Progenitor cell of endocrine pancreas (in vitro differentiated cells): Measurements from ENCODE around the gene C11orf98. TPM values are rescaled to one million over a fixed set of nuclear protein-coding genes. Genes with fewer than 3 reads are reported as not detected.
"Not testable (repeated sequence)": the region's sequence is repeated elsewhere in the genome, so short reads cannot be mapped to it uniquely, and the experiment has no call there.

Experiments used
- DNase-seq: peaks from one replicate; pipeline ENCODE4 v3.0.0; 2021; ENCODE audit warnings: low spot score; ENCODE audit not compliant: unreplicated experiment
- H3K27ac Mint-ChIP-seq: 2 replicates; pipeline ENCODE4 v1.8.0; 2021; ENCODE audit warnings: mild to moderate bottlenecking, moderate library complexity, mixed read lengths
- H3K27me3 Mint-ChIP-seq: 2 replicates; pipeline ENCODE4 v1.8.0; 2021; ENCODE audit warnings: mixed read lengths
- H3K36me3 Mint-ChIP-seq: 2 replicates; pipeline ENCODE4 v1.8.0; 2022; ENCODE audit warnings: mixed read lengths; ENCODE audit not compliant: insufficient read depth
- H3K4me1 Mint-ChIP-seq: 2 replicates; pipeline ENCODE4 v1.8.0; 2021; ENCODE audit warnings: low read depth, mixed read lengths
- H3K4me3 Mint-ChIP-seq: 2 replicates; pipeline ENCODE4 v1.8.0; 2021; ENCODE audit warnings: low read depth, mild to moderate bottlenecking, moderate library complexity, mixed read lengths
- H3K9me3 Mint-ChIP-seq: 2 replicates; pipeline ENCODE4 v1.8.0; 2021; ENCODE audit warnings: low read depth, mixed read lengths
- total RNA-seq: library from RNA; stranded (reverse); gene quantifications from 2 replicates; pipeline ENCODE4 v1.2.1, GENCODE V29; 2021
- TF ChIP-seq, protein P1 (sequence below): fragments of 200-600 bp; sonication (generic); IDR thresholded peaks from one replicate; pipeline ENCODE4 v1.5.0; 2021; ENCODE audit warnings: antibody characterized with exemption, mild to moderate bottlenecking; ENCODE audit not compliant: unreplicated experiment

Gene C11orf98
- total RNA-seq, 1 donor from 2014 or later = 71.7 TPM

DNA sequence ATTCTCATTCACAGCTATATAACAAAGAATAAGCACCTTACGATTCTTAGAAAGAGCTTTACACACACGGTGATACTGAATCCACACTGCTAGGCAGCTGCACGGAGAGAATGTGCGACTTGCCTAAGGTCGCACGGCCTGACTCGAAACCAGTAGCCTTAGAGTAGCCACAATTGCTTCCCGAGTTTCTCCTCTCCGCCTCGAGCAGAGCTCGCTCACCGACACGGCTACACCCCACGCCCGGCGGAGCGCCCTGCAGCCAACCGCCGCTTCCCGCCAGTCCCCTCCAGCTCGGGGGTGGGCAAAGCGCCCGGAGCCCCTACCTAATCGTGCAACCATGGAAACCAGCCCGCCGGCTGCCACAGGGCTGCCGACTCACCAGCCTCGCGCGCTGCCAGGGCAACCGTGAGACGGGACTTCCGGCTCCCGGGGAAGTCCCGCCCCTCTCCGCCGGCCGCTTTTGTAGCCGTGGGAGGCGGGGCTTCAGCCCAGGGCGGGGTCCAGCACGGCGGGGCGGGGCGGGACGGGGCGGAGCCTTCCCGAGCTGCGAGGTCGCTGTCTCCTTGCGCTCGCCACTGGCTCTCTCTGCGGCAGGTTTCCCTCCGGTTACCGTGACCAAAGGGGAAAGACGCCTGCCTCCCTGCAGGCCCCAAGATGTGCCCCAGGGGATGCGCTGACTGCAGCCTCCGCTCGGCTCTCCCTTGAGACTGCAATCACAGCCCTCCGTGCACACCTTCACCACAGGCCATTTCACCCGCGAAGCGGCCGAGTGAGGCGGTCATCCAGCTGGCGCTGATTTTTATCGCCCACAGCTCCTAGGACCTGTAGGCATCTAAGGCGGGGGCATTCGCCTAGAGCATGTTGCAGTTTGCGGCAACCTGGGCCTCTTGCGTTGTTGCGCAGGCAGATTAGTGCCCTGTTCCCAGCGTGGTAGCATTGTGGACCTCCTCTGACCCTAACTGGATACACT, 41.2 kb upstream of the C11orf98 start:
- DNase-seq = peak; percentile 91
- peaks cover 28% of the 10 kb centered on the region for H3K4me1 Mint-ChIP-seq
- peaks cover 11% of the 10 kb centered on the region for H3K36me3 Mint-ChIP-seq
- peak overlapping the region; percentile 90 for H3K4me3 Mint-ChIP-seq
- TF ChIP-seq, protein P1, sequence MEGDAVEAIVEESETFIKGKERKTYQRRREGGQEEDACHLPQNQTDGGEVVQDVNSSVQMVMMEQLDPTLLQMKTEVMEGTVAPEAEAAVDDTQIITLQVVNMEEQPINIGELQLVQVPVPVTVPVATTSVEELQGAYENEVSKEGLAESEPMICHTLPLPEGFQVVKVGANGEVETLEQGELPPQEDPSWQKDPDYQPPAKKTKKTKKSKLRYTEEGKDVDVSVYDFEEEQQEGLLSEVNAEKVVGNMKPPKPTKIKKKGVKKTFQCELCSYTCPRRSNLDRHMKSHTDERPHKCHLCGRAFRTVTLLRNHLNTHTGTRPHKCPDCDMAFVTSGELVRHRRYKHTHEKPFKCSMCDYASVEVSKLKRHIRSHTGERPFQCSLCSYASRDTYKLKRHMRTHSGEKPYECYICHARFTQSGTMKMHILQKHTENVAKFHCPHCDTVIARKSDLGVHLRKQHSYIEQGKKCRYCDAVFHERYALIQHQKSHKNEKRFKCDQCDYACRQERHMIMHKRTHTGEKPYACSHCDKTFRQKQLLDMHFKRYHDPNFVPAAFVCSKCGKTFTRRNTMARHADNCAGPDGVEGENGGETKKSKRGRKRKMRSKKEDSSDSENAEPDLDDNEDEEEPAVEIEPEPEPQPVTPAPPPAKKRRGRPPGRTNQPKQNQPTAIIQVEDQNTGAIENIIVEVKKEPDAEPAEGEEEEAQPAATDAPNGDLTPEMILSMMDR = no peak
- H3K27me3 Mint-ChIP-seq = no peaks in the 10 kb centered on the region
- H3K9me3 Mint-ChIP-seq = no peaks in the 10 kb centered on the region
- peak overlapping the region; percentile 99 for H3K27ac Mint-ChIP-seq

DNA sequence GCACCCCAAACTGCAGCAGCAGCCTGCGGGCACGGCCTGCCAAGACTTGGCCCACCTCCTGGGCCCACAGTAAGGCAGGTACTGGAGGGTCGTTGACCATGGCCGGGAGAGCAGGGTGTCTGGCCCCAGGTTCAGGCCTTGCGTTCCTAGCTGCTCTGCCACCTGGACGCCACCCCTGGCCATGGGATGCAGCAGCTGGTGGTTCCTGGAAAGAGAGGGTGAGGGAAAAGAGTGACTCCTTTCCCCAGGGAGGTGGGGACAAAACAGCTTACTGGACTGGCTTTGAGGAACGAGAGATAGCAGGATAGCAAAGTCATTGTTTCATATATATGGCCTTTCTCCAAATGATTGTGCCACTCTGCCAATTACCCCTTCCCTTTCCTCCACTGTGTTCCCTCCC, 40.4 kb upstream of the C11orf98 start:
- no peaks in the 10 kb centered on the region for H3K9me3 Mint-ChIP-seq
- peaks cover 28% of the 10 kb centered on the region for H3K4me1 Mint-ChIP-seq
- H3K27ac Mint-ChIP-seq = peak overlapping the region; percentile 99
- peaks cover 12% of the 10 kb centered on the region for H3K36me3 Mint-ChIP-seq
- TF ChIP-seq, protein P1 = no peak
- no peak for DNase-seq
- peak overlapping the region; percentile 90 for H3K4me3 Mint-ChIP-seq
- no peaks in the 10 kb centered on the region for H3K27me3 Mint-ChIP-seq

DNA sequence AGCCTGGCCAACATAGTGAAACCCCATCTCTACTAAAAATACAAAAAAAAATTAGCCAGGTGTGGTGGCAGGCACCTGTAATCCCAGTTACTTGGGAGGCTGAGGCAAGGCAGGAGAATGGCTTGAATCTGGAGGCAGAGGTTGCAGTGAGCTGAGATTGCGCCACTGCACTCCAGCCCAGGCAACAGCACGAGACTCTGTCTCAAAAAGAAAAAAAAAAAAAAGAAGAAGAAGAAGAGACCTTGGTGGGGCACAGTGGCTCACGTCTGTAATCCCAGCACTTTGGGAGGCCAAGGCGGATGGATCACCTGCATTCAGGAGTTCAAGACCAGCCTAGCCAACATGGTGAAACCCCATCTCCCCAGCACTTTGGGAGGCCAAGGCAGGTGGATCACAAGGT, 38.9 kb upstream of the C11orf98 start:
- not testable (repeated sequence) for H3K9me3 Mint-ChIP-seq, H3K4me3 Mint-ChIP-seq, H3K27me3 Mint-ChIP-seq, H3K27ac Mint-ChIP-seq, DNase-seq
- H3K4me1 Mint-ChIP-seq = peaks cover 23% of the 10 kb centered on the region
- H3K36me3 Mint-ChIP-seq = peaks cover 11% of the 10 kb centered on the region

DNA sequence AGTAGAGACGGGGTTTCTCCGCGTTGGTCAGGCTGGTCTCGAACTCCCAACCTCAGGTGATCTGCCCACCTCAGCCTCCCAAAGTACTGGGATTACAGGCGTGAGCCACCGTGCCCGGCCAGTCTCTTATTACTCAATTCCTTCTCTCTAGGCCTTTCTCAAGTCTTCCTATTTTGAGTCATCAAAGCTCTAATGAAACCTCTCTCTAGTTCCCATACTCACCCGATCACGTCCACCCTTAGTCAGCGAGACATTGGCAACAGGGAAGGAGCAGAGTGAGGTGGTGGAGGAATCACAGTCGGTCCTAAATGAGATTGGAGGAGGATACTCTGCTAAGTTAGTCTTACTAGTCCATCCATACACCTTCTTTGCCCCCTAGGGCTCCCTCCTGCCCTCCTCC, 37.2 kb upstream of the C11orf98 start:
- Mint-ChIP-seq H3K27ac (peak overlapping the region; percentile 2), H3K36me3 (peaks cover 14% of the 10 kb centered on the region), H3K4me3 (no peak overlapping the region), H3K27me3 (no peaks in the 10 kb centered on the region), H3K9me3 (no peaks in the 10 kb centered on the region), H3K4me1 (peaks cover 16% of the 10 kb centered on the region)
- TF ChIP-seq, protein P1 = no peak
- no peak for DNase-seq

DNA sequence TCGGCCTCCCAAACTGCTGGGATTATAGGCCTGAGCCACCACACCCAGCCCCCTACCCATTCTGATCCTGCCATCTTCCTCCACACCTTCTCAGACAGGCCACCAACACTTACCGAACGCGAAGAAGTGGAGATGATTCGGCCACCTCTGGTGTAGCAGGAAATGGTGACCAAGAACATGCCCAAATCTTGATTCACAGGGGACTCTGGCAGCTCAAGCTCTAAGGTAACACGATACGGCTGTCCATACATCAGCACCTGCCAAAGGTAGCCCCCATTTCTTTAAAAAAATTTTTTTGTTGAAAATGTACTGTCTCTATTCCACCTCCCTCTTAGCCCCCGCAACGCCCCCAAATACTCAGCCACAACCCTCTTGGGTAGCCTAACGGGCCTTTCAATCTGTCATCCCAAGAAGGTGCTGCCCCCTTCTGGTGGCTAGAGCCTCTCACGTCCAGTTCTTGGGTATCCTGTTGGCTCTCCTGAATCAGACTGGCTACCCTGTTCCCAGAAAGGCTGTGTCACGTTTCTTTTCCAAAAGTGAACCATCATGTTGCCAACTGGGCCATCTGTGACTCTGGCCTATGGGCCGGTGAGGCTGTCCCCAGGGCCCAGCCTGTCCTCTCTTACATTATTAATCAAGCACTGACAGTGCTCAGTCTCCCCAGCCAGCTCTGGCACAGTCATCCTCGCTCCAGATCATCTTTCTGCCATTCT, 29.6 kb upstream of the C11orf98 start:
- Mint-ChIP-seq H3K36me3 (peaks cover 16% of the 10 kb centered on the region), H3K4me3 (no peak overlapping the region), H3K27ac (peak overlapping the region; percentile 17)

DNA sequence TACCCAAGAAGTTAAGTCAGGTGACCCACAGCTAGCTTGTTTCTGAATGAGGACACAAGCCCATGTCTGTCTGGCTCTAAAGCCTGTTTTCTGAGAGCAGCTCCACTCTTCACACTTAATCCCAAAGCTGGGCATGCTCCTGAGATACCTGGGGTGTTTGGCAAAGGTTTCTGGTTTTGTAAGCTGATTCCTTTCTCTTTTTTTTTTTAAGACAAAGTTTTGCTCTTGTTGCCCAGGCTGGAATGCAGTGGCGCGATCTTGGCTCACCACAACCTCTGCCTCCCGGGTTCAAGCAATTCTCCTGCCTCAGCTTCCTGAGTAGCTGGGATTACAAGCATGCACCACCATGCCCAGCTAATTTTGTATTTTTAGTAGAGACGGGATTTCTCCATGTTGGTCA, 28.6 kb upstream of the C11orf98 start:
- not testable (repeated sequence) for H3K9me3 Mint-ChIP-seq, H3K27me3 Mint-ChIP-seq

More for the DNA sequence above, 29.6 kb upstream of the C11orf98 start:
- Mint-ChIP-seq H3K4me1 (no peaks in the 10 kb centered on the region), H3K9me3 (no peaks in the 10 kb centered on the region), H3K27me3 (no peaks in the 10 kb centered on the region)
- peak; percentile 47 for DNase-seq
- TF ChIP-seq, protein P1 = peak; percentile 80

More for the DNA sequence above, 28.6 kb upstream of the C11orf98 start:
- not testable (repeated sequence) for H3K27ac Mint-ChIP-seq, H3K4me1 Mint-ChIP-seq, H3K4me3 Mint-ChIP-seq, DNase-seq
- H3K36me3 Mint-ChIP-seq = peaks cover 15% of the 10 kb centered on the region
